NCI-H524 treated with DMSO at 0.1 percent for 48 hours (cell line): Measurements from ENCODE around the gene FAM25G.

Experiments used
- DNase-seq: peaks from one replicate; lab custom pipeline; 2025; lab: John Stamatoyannopoulos, UW

FAM25G gene

DNA sequence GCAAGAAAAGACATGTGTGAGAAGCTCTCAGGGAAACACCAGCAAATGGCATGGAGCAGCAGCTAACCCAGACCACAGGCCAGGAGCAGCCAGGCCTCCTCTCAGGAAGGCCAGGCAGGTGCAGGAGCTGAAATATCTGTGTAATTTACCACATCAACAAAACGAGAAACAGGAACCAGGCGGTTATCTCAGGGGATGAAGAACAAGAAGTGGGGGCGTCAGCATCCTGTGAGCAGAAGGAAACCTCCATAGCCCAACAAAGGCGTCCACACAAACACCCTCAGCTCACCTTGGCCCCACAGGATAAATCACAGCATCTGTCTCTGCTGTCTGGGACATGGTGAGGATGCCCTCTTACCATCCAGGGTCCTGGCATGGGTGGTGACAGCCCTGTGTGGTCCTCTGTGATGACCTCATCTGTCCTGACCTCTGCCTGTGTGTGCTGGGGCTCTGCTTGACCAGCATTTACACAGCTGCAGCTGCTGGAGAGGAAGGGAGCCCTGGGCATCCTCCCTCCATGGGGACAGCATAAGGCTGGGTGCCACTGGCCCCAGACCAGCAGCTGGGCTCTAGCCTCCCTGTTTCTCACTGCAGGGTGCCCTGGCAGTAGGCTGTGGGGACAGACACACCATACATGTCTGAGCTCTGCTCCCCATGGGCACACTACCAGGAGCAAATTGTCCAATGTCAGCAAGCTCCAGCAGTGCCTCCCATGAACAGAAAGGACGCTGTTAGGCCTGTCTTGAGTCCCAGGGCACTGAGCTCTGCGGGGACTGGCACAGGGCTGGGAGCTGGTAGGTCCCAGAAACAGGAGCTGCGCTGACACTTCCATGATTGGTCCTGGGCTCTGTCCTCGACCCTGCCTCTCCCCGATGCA is 42.2 kb downstream of the FAM25G start:
- no peak for DNase-seq

DNA sequence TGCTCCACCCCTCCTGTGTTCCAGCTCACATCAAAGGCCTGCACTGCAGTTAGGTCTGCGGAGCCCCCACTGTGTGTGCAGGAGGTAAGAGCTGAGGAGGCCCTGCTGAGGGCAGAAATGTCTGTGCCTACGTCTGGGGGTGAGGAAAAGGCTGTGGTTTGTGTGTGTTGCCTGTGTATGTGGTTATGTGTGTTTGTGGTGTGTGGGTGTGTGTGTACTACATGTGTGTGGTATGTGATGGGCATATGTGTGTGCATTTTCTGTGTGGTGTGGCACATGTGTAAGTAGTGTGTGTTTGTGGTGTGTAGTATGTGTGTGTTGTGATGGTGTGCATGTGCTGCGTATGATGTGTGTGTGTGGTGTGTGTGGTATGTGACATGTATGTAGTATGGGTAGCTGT is 43.8 kb downstream of the FAM25G start:
- DNase-seq, result no peak

DNA sequence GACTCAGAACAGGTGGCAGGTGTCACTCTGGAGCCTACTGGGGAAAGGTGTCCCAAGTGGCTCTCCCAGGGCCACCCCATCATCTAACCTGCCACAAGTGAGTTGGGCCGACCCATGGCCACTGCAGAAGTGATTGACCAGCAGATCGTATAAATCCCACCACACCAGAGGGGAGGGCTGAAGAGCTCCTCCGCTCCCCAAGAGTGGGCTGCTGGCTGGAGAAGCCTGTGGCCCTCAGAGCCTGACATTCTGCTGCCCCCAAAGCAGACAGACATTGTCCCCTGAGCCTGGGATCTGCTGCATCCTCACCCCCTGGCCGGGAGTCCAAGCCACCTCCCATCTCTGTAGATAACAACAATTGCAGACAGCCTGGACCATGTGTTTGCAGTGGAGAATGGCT is 44.3 kb downstream of the FAM25G start:
- no peak for DNase-seq

DNA sequence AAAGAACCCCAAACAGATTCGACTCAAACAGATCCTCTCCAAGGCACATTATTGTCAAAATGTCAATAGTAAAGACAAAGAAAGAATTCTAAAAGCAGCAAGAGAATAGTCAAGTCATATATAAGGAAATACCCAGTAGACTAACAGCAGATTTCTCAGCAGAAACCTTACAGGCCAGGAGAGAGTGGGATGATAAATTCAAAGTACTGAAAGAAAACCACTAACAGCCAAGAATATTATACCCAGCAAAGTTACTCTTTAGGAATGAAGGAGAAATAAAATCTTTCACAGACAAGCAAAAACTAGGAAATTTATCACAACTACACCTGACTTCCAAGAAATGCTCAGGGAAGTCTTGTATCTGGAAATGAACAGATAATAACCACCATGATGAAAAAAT is 45.8 kb downstream of the FAM25G start:
- no peak for DNase-seq

- no peak for DNase-seq
These were observed 47.5 kb downstream of the FAM25G start for GRCh38 chr10:47444047-47444446.

DNA sequence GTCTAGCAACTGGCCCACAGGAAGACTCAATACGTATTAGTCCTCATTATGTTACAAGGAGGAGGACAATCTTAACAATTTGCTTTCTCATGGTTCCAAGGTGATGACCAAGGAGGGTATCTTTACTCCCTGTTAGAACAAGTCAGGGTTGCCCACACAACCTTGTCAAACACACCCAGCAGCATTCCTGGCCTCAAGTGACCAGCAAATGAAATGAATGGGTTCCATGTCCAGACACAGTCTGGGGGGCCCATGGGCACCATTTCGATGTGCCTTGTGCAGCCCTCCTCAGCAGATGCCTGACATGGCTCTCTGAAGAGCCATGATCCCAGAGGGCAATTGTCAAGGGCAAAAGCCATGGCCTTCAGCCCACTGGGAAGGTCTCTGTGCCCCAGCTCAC is 48.4 kb downstream of the FAM25G start:
- no peak for DNase-seq

DNA sequence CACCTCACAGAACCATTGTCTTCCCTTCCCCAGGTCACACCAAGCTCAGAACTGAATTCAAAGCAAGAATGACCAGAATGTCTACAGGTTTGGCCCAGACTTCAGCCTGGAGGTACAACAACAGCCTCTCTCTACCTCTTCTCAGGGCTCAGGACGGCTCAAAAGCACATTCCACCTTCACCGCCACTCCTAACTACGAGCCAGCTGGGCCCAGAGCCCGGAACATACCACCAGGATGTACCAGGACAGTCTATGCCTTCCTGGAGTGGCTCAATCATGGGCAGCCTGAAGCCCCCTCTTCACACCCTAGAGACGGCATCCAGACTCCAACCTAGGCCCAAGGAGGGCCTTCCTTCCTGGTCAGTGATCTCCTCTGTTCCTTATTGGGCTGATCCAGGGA is 49.1 kb downstream of the FAM25G start:
- DNase-seq, result no peak

GRCh38 chr10:47441938-47442337 is 49.6 kb downstream of the FAM25G start:
- no peak for DNase-seq

- no peak for DNase-seq
These were observed 51.3 kb downstream of the FAM25G start for GRCh38 chr10:47440207-47440606.

GRCh38 chr10:47438857-47439474 is 52.5 kb downstream of the FAM25G start:
- DNase-seq, result no peak
